PC-3 (cell line): ENCODE results near the gene CCDC78. TPM values are rescaled to one million over a fixed set of nuclear protein-coding genes. Genes with fewer than 3 reads are reported as not detected.

ENCODE experiments used
- ATAC-seq: fragments of 200-7000 bp; cut with Tn5 transposase; 2 replicates; pipeline ENCODE4 v1.9.1; 2020; ENCODE audit warnings: mild to moderate bottlenecking, moderate library complexity
- BruUV-seq: library from RNA; stranded (reverse); fragments of 400-500 nt; replicated peaks from 2 replicates; lab custom pipeline; 2021; lab: Mats Ljungman, UMichigan
- CTCF ChIA-PET: fragments of 300-600 bp; sonication (Branson Sonifier 250); formaldehyde crosslinking; loops from one replicate; lab custom pipeline; 2022; ENCODE audit warnings: antibody characterized with exemption; lab: Charles Lee
- POLR2A ChIA-PET: fragments of 300-600 bp; sonication (Branson Sonifier 250); formaldehyde crosslinking; loops from one replicate; lab custom pipeline; 2022; ENCODE audit warnings: antibody characterized with exemption; ENCODE audit not compliant: unreplicated experiment; lab: Charles Lee
- DNase-seq: peaks from one replicate; pipeline ENCODE4 v3.0.0-alpha.2; 2015
- H2AFZ ChIP-seq: fragments of 300-600 bp; sonication (generic); 2 replicates; pipeline ENCODE4 v1.6.0; 2016; ENCODE audit warnings: antibody characterized with exemption, low read length
- H3F3A ChIP-seq: fragments of 300-600 bp; sonication (generic); one replicate; pipeline ENCODE4 v1.6.0; 2017; ENCODE audit warnings: antibody characterized with exemption, low read length, control low read depth, mild to moderate bottlenecking; ENCODE audit not compliant: unreplicated experiment
- H3K27ac ChIP-seq: fragments of 300-600 bp; sonication (generic); 2 replicates; pipeline ENCODE4 v1.5.1; 2016; ENCODE audit warnings: mild to moderate bottlenecking, low read length
- H3K27me3 ChIP-seq: fragments of 300-600 bp; sonication (generic); 2 replicates; pipeline ENCODE4 v1.6.1; 2016; ENCODE audit warnings: low read length, mixed read lengths
- H3K36me3 ChIP-seq: fragments of 300-600 bp; sonication (generic); 2 replicates; pipeline ENCODE4 v1.6.1; 2016; ENCODE audit warnings: low read depth, mixed run types, low read length, mixed read lengths
- H3K4me1 ChIP-seq: fragments of 300-600 bp; sonication (generic); 2 replicates; pipeline ENCODE4 v1.5.1; 2016; ENCODE audit warnings: low read length; ENCODE audit not compliant: insufficient read depth
- H3K4me2 ChIP-seq: fragments of 300-600 bp; sonication (generic); 2 replicates; pipeline ENCODE4 v1.6.0; 2016; ENCODE audit warnings: low read length
- H3K4me3 ChIP-seq: fragments of 300-600 bp; sonication (generic); 2 replicates; pipeline ENCODE4 v1.5.1; 2016; ENCODE audit warnings: mild to moderate bottlenecking, low read length, mixed read lengths
- H3K79me2 ChIP-seq: fragments of 300-600 bp; sonication (generic); 2 replicates; pipeline ENCODE4 v1.6.1; 2017; ENCODE audit warnings: low read length, mixed read lengths
- H3K9ac ChIP-seq: fragments of 300-600 bp; sonication (generic); 2 replicates; pipeline ENCODE4 v1.6.0; 2016; ENCODE audit warnings: mild to moderate bottlenecking, low read length
- H3K9me2 ChIP-seq: fragments of 300-600 bp; sonication (generic); replicated peaks from 2 replicates; pipeline ENCODE4 v1.6.1; 2016; ENCODE audit warnings: mixed run types, low read length, mixed read lengths
- H3K9me3 ChIP-seq: fragments of 300-600 bp; sonication (generic); 2 replicates; pipeline ENCODE4 v1.6.1; 2016; ENCODE audit warnings: low read length, mixed read lengths
- H4K20me1 ChIP-seq: fragments of 300-600 bp; sonication (generic); 2 replicates; pipeline ENCODE4 v1.6.1; 2016; ENCODE audit warnings: low read length, mixed read lengths
- EZH2 ChIP-seq: fragments of 300-600 bp; sonication (generic); IDR thresholded peaks from one replicate; pipeline ENCODE4 v1.6.1; 2017; ENCODE audit warnings: antibody characterized with exemption, mild to moderate bottlenecking, low read length; ENCODE audit not compliant: unreplicated experiment
- EZH2phosphoT487 ChIP-seq: fragments of 300-600 bp; sonication (generic); IDR thresholded peaks from 2 replicates; pipeline ENCODE4 v1.6.1; 2018; ENCODE audit warnings: mild to moderate bottlenecking, antibody characterized with exemption, low read length, borderline replicate concordance
- intact Hi-C: fragments of 100-400 bp; cut with micrococcal nuclease; formaldehyde crosslinking; loops from 2 replicates; pipeline ENCODE4 v1.9.0; 2023
- total RNA-seq: library from RNA; depleted of rRNA; stranded (reverse); fragments of >200 nt; gene quantifications from 2 replicates; pipeline ENCODE4 v1.2.3, GENCODE V29; 2014
- TF ChIP-seq, protein P1 (sequence below): fragments of 300-600 bp; sonication (generic); conservative IDR thresholded peaks from 2 replicates; pipeline ENCODE4 v1.5.1; 2017; ENCODE audit warnings: antibody characterized with exemption, low read depth, mild to moderate bottlenecking, low read length

CCDC78 gene
- total RNA-seq, 1 experiment from 2014 or later = 3.3 TPM

DNA sequence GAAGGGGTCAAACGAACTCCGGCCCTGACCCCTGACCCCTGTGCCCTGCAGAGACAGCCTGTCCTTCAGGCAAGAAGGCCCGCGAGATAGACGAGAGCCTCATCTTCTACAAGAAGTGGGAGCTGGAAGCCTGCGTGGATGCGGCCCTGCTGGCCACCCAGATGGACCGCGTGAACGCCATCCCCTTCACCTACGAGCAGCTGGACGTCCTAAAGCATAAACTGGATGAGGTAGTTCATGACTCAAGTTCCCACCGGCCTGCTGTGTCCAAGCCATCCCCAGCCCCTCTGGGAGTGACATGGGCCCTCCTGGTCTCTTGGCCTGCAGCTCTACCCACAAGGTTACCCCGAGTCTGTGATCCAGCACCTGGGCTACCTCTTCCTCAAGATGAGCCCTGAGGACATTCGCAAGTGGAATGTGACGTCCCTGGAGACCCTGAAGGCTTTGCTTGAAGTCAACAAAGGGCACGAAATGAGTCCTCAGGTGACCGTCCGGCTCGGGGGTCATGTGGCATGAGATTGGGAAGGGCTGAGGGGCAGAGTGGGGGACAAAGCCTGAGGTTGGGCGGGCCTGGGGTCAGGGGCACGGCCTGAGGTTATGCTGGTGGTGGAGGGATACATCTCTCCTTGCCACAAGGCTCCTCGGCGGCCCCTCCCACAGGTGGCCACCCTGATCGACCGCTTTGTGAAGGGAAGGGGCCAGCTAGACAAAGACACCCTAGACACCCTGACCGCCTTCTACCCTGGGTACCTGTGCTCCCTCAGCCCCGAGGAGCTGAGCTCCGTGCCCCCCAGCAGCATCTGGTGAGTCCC lies 40.0 kb upstream of the CCDC78 start:
- H4K20me1 ChIP-seq = no peaks in the 10 kb centered on the region
- H3K9me2 ChIP-seq = no peaks in the 10 kb centered on the region
- CTCF ChIA-PET = interaction anchor here (0.6 kb wide), 1 partner anchor 1166 kb away, joined by 3 read pairs; no protein-coding TSS in a partner anchor
- no TSS peak for BruUV-seq
- H3K79me2 ChIP-seq = no peaks in the 10 kb centered on the region
- intact Hi-C loops = no loop called here
- H3K9ac ChIP-seq = no peak overlapping the region
- H3K4me1 ChIP-seq = no peaks in the 10 kb centered on the region
- no peak overlapping the region for H2AFZ ChIP-seq
- H3K27me3 ChIP-seq = no peaks in the 10 kb centered on the region
- no peaks in the 10 kb centered on the region for H3F3A ChIP-seq
- H3K36me3 ChIP-seq = no peaks in the 10 kb centered on the region
- no peak for ATAC-seq
- H3K9me3 ChIP-seq = no peaks in the 10 kb centered on the region
- TF ChIP-seq, protein P1, sequence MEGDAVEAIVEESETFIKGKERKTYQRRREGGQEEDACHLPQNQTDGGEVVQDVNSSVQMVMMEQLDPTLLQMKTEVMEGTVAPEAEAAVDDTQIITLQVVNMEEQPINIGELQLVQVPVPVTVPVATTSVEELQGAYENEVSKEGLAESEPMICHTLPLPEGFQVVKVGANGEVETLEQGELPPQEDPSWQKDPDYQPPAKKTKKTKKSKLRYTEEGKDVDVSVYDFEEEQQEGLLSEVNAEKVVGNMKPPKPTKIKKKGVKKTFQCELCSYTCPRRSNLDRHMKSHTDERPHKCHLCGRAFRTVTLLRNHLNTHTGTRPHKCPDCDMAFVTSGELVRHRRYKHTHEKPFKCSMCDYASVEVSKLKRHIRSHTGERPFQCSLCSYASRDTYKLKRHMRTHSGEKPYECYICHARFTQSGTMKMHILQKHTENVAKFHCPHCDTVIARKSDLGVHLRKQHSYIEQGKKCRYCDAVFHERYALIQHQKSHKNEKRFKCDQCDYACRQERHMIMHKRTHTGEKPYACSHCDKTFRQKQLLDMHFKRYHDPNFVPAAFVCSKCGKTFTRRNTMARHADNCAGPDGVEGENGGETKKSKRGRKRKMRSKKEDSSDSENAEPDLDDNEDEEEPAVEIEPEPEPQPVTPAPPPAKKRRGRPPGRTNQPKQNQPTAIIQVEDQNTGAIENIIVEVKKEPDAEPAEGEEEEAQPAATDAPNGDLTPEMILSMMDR = no peak
- TF ChIP-seq EZH2 = no peak
- no peak for TF ChIP-seq EZH2phosphoT487
- H3K4me2 ChIP-seq = no peak overlapping the region
- DNase-seq = no peak
- H3K4me3 ChIP-seq = no peak overlapping the region
- POLR2A ChIA-PET = no interaction called here
- H3K27ac ChIP-seq = no peak overlapping the region

DNA sequence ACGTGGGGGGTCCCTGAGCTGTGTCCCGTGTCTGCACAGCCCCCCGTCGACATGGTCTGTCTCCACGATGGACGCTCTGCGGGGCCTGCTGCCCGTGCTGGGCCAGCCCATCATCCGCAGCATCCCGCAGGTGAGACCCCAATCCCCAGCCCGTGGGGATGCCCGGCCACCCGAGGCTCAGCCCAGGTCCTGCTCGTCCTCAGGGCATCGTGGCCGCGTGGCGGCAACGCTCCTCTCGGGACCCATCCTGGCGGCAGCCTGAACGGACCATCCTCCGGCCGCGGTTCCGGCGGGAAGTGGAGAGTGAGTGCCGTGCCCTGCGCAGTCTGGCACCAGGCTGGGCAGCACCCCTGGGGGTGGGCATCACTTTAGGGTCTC lies 39.2 kb upstream of the CCDC78 start:
- Histone ChIP-seq H3K4me1 (peaks cover 7% of the 10 kb centered on the region), H3K79me2 (no peaks in the 10 kb centered on the region), H3F3A (no peaks in the 10 kb centered on the region), H3K9me2 (no peaks in the 10 kb centered on the region), H2AFZ (no peak overlapping the region), H3K4me3 (no peak overlapping the region), H3K27ac (no peak overlapping the region), H3K9me3 (no peaks in the 10 kb centered on the region), H3K9ac (no peak overlapping the region), H3K36me3 (no peaks in the 10 kb centered on the region), H4K20me1 (no peaks in the 10 kb centered on the region), H3K4me2 (no peak overlapping the region), H3K27me3 (no peaks in the 10 kb centered on the region)
- TF ChIP-seq EZH2phosphoT487 = no peak
- TF ChIP-seq EZH2 = no peak
- TF ChIP-seq, protein P1 = no peak
- no peak for ATAC-seq
- DNase-seq = no peak
- no TSS peak for BruUV-seq
- intact Hi-C loops = no loop called here
- CTCF ChIA-PET = no interaction called here
- POLR2A ChIA-PET = no interaction called here

DNA sequence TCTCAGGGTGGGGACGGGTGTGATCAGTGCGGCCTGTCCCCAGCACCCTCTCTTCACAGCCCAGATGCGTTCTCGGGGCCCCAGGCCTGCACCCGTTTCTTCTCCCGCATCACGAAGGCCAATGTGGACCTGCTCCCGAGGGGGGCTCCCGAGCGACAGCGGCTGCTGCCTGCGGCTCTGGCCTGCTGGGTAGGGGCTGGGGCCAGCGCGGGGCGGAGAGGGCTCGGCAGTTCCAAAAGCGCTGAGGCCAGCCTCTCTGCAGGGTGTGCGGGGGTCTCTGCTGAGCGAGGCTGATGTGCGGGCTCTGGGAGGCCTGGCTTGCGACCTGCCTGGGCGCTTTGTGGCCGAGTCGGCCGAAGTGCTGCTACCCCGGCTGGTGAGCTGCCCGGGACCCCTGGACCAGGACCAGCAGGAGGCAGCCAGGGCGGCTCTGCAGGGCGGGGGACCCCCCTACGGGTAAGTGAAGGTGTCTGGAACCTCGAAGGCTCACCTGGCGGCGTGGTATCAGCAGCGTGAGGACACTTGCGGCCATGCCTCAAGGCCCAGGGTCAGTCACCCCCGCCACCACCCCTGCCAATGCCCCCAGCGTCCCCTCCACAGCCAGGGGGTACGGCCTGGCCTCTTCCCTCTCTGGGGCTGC lies 38.7 kb upstream of the CCDC78 start:
- TF ChIP-seq, protein P1 = no peak
- TF ChIP-seq EZH2 (no peak), EZH2phosphoT487 (no peak)
- DNase-seq = no peak
- Histone ChIP-seq H4K20me1 (no peaks in the 10 kb centered on the region), H3K4me1 (peaks cover 12% of the 10 kb centered on the region), H3K9me2 (no peaks in the 10 kb centered on the region), H3K36me3 (no peaks in the 10 kb centered on the region), H3K4me2 (no peak overlapping the region), H3F3A (no peaks in the 10 kb centered on the region), H3K27me3 (no peaks in the 10 kb centered on the region), H3K79me2 (no peaks in the 10 kb centered on the region), H3K4me3 (no peak overlapping the region), H2AFZ (no peak overlapping the region), H3K9ac (no peak overlapping the region), H3K9me3 (no peaks in the 10 kb centered on the region), H3K27ac (no peak overlapping the region)
- CTCF ChIA-PET = no interaction called here
- BruUV-seq = no TSS peak
- POLR2A ChIA-PET = no interaction called here
- intact Hi-C loops = no loop called here
- ATAC-seq = no peak
